K562 (cell line): Measurements from ENCODE around the gene TUFM. TPM values are rescaled to one million over a fixed set of nuclear protein-coding genes. Genes with fewer than 3 reads are reported as not detected.

Experiments
- CREM ChIP-seq: IDR thresholded peaks from 2 replicates; pipeline ENCODE4 v1.6.1; 2014; ENCODE audit warnings: antibody characterized with exemption, low read depth
- CXXC5 ChIP-seq: fragments of 250-450 bp; sonication (Bioruptor Pico); IDR thresholded peaks from 2 replicates; pipeline ENCODE4 v1.8.0; 2022; ENCODE audit warnings: inconsistent platforms, mild to moderate bottlenecking, moderate library complexity
- FOSL1 ChIP-seq: fragments of 200-800 bp; sonication (Bioruptor generic); conservative IDR thresholded peaks from 2 replicates; pipeline ENCODE4 v1.6.1; 2016; ENCODE audit warnings: missing genetic modification characterization, missing compliant biosample characterization
- FOXA3 ChIP-seq, 2 experiments: fragments of 450-650 bp in 1 of 2; sonication (generic) in 1 of 2; formaldehyde crosslinking; IDR thresholded peaks in 1 of 2; conservative IDR thresholded peaks in 1 of 2; 2 replicates each; pipeline versions ENCODE4 v1.4.0 to v1.8.0; 2020 to 2022; ENCODE audit warnings: mild to moderate bottlenecking in 2 of 2, missing genetic modification reagents in 1 of 2
- HDAC1 ChIP-seq, 2 experiments: fragments of 450-650 bp; IDR thresholded peaks; 2 replicates each; pipeline ENCODE4 v1.6.1; 2016 to 2017; ENCODE audit warnings: inconsistent platforms in 1 of 2, mild to moderate bottlenecking in 1 of 2, moderate library complexity in 1 of 2
- MAFF ChIP-seq: IDR thresholded peaks from 2 replicates; pipeline ENCODE4 v1.6.1; 2012; ENCODE audit warnings: low read length, improper control_type of control experiment
- NEUROD1 ChIP-seq: fragments of 150-350 bp; IDR thresholded peaks from 2 replicates; pipeline ENCODE4 v1.6.1; 2014; ENCODE audit warnings: borderline replicate concordance, low read length, low read depth; ENCODE audit not compliant: partially characterized antibody
- NFRKB ChIP-seq: fragments of 450-650 bp; IDR thresholded peaks from 2 replicates; pipeline ENCODE4 v1.6.1; 2016; ENCODE audit warnings: low read depth
- NR2C2 ChIP-seq, 2 experiments: fragments of 200-800 bp in 1 of 2; sonication (Bioruptor generic) in 1 of 2; sonication (generic) in 1 of 2; formaldehyde crosslinking in 1 of 2; IDR thresholded peaks; 2 replicates each; pipeline versions ENCODE4 v1.6.1 to v1.8.0; 2016 to 2022; ENCODE audit warnings: mild to moderate bottlenecking in 1 of 2, missing compliant biosample characterization in 1 of 2, missing genetic modification characterization in 1 of 2, missing genetic modification reagents in 1 of 2
- SIN3A ChIP-seq, 2 experiments: fragments of 150-350 bp in 1 of 2; IDR thresholded peaks; 2 replicates each; pipeline ENCODE4 v1.6.1; 2011 to 2016; ENCODE audit warnings: borderline replicate concordance in 2 of 2, low read depth in 2 of 2, low read length in 2 of 2, mild to moderate bottlenecking in 2 of 2, moderate library complexity in 2 of 2; ENCODE audit not compliant: control insufficient read depth in 1 of 2
- SMAD4 ChIP-seq: fragments of 250-450 bp; sonication (Bioruptor Pico); conservative IDR thresholded peaks from 2 replicates; pipeline ENCODE4 v1.8.0; 2021; ENCODE audit warnings: inconsistent platforms, mild to moderate bottlenecking, moderate library complexity
- SMARCA4 ChIP-seq: fragments of 450-650 bp; IDR thresholded peaks from 2 replicates; pipeline ENCODE4 v1.6.1; 2016
- SRF ChIP-seq, 2 experiments: fragments of 250-450, 450-650 bp in 1 of 2; sonication (Bioruptor Pico) in 1 of 2; sonication (generic) in 1 of 2; formaldehyde crosslinking; IDR thresholded peaks; 2 replicates each; pipeline versions ENCODE4 v1.5.0 to v1.5.1; 2020 to 2022; ENCODE audit warnings: mild to moderate bottlenecking in 1 of 2, missing genetic modification reagents in 1 of 2
- ZEB2 ChIP-seq: fragments of 450-650 bp; IDR thresholded peaks from 2 replicates; pipeline ENCODE4 v1.6.1; 2016
- polyA plus RNA-seq, 8 experiments: library from polyadenylated mRNA; depleted of rRNA in 4 of 8; stranded (reverse) in 5 of 8; unstranded in 3 of 8; fragments of >200 nt; fragmentation: Nextera tagmentation in 2 of 8; fragmentation: Illumina TruSeq in 1 of 8; extraction: Ambion mirVana in 2 of 8; extraction: Trizol in 1 of 8; gene quantifications; 2 replicates each; pipeline versions ENCODE4 v1.2.1 to v1.2.3, GENCODE V29; 2011 to 2014; ENCODE audit warnings: inconsistent platforms in 1 of 8, missing spikeins in 1 of 8
- total RNA-seq, 7 experiments: library from RNA; depleted of rRNA in 6 of 7; stranded (reverse); fragments of >200 nt in 6 of 7; fragmentation: Illumina TruSeq in 2 of 7; extraction: Trizol in 2 of 7; gene quantifications; 2 replicates each; pipeline versions ENCODE4 v1.2.1 to v1.2.3, GENCODE V29; 2011 to 2021; ENCODE audit warnings: low replicate concordance in 1 of 7
- TF ChIP-seq, protein P1 (sequence below): fragments of 250-450 bp; sonication (Bioruptor Pico); IDR thresholded peaks from 2 replicates; pipeline ENCODE4 v1.4.0; 2020; ENCODE audit warnings: mild to moderate bottlenecking
- TF ChIP-seq, protein P2 (sequence below): fragments of 450-650 bp; IDR thresholded peaks from 2 replicates; pipeline ENCODE4 v1.6.1; 2017; ENCODE audit warnings: antibody characterized with exemption, mild to moderate bottlenecking
- TF ChIP-seq, protein P3 (sequence below), 2 experiments: fragments of 450-650 bp; IDR thresholded peaks; 2 replicates each; pipeline ENCODE4 v1.6.1; 2018; ENCODE audit warnings: mild to moderate bottlenecking in 2 of 2, low read depth in 1 of 2; ENCODE audit not compliant: partially characterized antibody in 2 of 2

TUFM gene
- total and polyA plus RNA-seq, 9 of the 15 experiments (the other 6 are each of a cell fraction or from before 2014, with no cell fraction given), result 34.1 to 434 (median 256) TPM

DNA sequence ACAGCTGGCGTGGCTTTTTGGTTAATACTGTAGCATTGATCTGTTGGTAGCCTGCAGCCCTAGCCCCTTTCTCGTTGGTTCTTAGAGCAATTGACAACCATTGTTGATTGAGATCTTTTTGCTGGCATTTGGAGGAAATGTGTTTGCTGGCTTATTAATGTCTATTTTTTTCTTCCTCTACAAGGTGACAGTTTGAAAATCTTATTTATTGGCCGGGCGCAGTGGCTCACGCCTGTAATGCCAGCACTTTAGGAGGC is 21.5 kb downstream of the TUFM start (continued):
- peak; percentile 10 for TF ChIP-seq NEUROD1
- TF ChIP-seq, protein P1, sequence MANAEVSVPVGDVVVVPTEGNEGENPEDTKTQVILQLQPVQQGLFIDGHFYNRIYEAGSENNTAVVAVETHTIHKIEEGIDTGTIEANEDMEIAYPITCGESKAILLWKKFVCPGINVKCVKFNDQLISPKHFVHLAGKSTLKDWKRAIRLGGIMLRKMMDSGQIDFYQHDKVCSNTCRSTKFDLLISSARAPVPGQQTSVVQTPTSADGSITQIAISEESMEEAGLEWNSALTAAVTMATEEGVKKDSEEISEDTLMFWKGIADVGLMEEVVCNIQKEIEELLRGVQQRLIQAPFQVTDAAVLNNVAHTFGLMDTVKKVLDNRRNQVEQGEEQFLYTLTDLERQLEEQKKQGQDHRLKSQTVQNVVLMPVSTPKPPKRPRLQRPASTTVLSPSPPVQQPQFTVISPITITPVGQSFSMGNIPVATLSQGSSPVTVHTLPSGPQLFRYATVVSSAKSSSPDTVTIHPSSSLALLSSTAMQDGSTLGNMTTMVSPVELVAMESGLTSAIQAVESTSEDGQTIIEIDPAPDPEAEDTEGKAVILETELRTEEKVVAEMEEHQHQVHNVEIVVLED (CRISPR knock-in tag), result no peak
- no peak for TF ChIP-seq HDAC1 (IDR thresholded peaks at IDR 0.05)
- TF ChIP-seq SMAD4 (CRISPR knock-in tag), result no peak
- TF ChIP-seq NFRKB, result peak; percentile 34; the same call in 1 of the 2 replicates
- no peak for TF ChIP-seq CXXC5 (CRISPR knock-in tag)
- TF ChIP-seq SMARCA4, result peak; percentile 14; the same call in 1 of the 2 replicates
- 0 out of 2 replicates have a peak, but pooled peaks have one; percentile 40 for TF ChIP-seq ZEB2
- TF ChIP-seq MAFF, result no peak
- peak in 1 of 2 experiments; percentile 11; a peak in 1 of 4 replicates for TF ChIP-seq SIN3A (IDR thresholded peaks at IDR 0.05; ENCODE audit: borderline replicate concordance in 2 of 2, control insufficient read depth in 1 of 2, low read depth in 2 of 2, low read length in 2 of 2)
- no peak for TF ChIP-seq NR2C2 (CRISPR knock-in tag; IDR thresholded peaks at IDR 0.05)
- TF ChIP-seq NR2C2 (tag; IDR thresholded peaks at IDR 0.05), result 0 out of 2 replicates have a peak, but pooled peaks have one; percentile 3
- no peak for TF ChIP-seq CREM
- TF ChIP-seq FOXA3 (CRISPR knock-in tag; conservative IDR thresholded peaks at IDR 0.05 in 1 of 2, IDR thresholded peaks at IDR 0.05 in 1 of 2), result no peak
- TF ChIP-seq, protein P2, sequence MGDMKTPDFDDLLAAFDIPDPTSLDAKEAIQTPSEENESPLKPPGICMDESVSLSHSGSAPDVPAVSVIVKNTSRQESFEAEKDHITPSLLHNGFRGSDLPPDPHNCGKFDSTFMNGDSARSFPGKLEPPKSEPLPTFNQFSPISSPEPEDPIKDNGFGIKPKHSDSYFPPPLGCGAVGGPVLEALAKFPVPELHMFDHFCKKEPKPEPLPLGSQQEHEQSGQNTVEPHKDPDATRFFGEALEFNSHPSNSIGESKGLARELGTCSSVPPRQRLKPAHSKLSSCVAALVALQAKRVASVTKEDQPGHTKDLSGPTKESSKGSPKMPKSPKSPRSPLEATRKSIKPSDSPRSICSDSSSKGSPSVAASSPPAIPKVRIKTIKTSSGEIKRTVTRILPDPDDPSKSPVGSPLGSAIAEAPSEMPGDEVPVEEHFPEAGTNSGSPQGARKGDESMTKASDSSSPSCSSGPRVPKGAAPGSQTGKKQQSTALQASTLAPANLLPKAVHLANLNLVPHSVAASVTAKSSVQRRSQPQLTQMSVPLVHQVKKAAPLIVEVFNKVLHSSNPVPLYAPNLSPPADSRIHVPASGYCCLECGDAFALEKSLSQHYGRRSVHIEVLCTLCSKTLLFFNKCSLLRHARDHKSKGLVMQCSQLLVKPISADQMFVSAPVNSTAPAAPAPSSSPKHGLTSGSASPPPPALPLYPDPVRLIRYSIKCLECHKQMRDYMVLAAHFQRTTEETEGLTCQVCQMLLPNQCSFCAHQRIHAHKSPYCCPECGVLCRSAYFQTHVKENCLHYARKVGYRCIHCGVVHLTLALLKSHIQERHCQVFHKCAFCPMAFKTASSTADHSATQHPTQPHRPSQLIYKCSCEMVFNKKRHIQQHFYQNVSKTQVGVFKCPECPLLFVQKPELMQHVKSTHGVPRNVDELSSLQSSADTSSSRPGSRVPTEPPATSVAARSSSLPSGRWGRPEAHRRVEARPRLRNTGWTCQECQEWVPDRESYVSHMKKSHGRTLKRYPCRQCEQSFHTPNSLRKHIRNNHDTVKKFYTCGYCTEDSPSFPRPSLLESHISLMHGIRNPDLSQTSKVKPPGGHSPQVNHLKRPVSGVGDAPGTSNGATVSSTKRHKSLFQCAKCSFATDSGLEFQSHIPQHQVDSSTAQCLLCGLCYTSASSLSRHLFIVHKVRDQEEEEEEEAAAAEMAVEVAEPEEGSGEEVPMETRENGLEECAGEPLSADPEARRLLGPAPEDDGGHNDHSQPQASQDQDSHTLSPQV, result no peak
- TF ChIP-seq, protein P3, sequence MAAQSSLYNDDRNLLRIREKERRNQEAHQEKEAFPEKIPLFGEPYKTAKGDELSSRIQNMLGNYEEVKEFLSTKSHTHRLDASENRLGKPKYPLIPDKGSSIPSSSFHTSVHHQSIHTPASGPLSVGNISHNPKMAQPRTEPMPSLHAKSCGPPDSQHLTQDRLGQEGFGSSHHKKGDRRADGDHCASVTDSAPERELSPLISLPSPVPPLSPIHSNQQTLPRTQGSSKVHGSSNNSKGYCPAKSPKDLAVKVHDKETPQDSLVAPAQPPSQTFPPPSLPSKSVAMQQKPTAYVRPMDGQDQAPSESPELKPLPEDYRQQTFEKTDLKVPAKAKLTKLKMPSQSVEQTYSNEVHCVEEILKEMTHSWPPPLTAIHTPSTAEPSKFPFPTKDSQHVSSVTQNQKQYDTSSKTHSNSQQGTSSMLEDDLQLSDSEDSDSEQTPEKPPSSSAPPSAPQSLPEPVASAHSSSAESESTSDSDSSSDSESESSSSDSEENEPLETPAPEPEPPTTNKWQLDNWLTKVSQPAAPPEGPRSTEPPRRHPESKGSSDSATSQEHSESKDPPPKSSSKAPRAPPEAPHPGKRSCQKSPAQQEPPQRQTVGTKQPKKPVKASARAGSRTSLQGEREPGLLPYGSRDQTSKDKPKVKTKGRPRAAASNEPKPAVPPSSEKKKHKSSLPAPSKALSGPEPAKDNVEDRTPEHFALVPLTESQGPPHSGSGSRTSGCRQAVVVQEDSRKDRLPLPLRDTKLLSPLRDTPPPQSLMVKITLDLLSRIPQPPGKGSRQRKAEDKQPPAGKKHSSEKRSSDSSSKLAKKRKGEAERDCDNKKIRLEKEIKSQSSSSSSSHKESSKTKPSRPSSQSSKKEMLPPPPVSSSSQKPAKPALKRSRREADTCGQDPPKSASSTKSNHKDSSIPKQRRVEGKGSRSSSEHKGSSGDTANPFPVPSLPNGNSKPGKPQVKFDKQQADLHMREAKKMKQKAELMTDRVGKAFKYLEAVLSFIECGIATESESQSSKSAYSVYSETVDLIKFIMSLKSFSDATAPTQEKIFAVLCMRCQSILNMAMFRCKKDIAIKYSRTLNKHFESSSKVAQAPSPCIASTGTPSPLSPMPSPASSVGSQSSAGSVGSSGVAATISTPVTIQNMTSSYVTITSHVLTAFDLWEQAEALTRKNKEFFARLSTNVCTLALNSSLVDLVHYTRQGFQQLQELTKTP (IDR thresholded peaks at IDR 0.05; ENCODE audit: low read depth in 1 of 2, partially characterized antibody in 2 of 2), result peak in 1 of 2 experiments; percentile 28
- TF ChIP-seq FOSL1 (tag), result peak; percentile 24; the same call in 1 of the 2 replicates
- TF ChIP-seq SRF (CRISPR knock-in tag; IDR thresholded peaks at IDR 0.05), result no peak
